HepG2 (cell line): Measurements from ENCODE around the gene PIP4K2B. TPM values are rescaled to one million over a fixed set of nuclear protein-coding genes. Genes with fewer than 3 reads are reported as not detected.

Source experiments
- CCAR2 ChIP-seq: fragments of 200-400 bp; formaldehyde crosslinking; optimal IDR thresholded peaks from 2 replicates; pipeline ENCODE3; 2018; ENCODE audit warnings: low read depth, mild to moderate bottlenecking, low read length, moderate library complexity
- HIVEP1 ChIP-seq: sonication (generic); formaldehyde crosslinking; IDR thresholded peaks from 2 replicates; pipeline ENCODE4 v1.4.0; 2020; ENCODE audit warnings: mild to moderate bottlenecking, missing genetic modification reagents
- MAFG ChIP-seq: sonication (generic); formaldehyde crosslinking; IDR thresholded peaks from 2 replicates; pipeline ENCODE4 v1.5.1; 2020; ENCODE audit warnings: mild to moderate bottlenecking, missing genetic modification reagents
- MED8 ChIP-seq: sonication (generic); formaldehyde crosslinking; IDR thresholded peaks from 2 replicates; pipeline ENCODE4 v1.8.1; 2023; ENCODE audit warnings: mild to moderate bottlenecking, missing genetic modification reagents; ENCODE audit not compliant: insufficient replicate concordance
- MZF1 ChIP-seq: sonication (generic); formaldehyde crosslinking; IDR thresholded peaks from 2 replicates; pipeline ENCODE4 v1.8.1; 2023; ENCODE audit warnings: mild to moderate bottlenecking, missing genetic modification reagents, borderline replicate concordance
- NKX3-1 ChIP-seq: sonication (generic); formaldehyde crosslinking; IDR thresholded peaks from 2 replicates; pipeline ENCODE4 v1.5.0; 2020; ENCODE audit warnings: missing genetic modification reagents
- PHB2 ChIP-seq: fragments of 450-650 bp; IDR thresholded peaks from 2 replicates; pipeline ENCODE4 v1.6.1; 2018; ENCODE audit not compliant: partially characterized antibody
- PHF8 ChIP-seq: sonication (generic); formaldehyde crosslinking; IDR thresholded peaks from 2 replicates; pipeline ENCODE4 v1.5.0; 2020; ENCODE audit warnings: missing genetic modification reagents
- POLR2AphosphoS2 ChIP-seq: IDR thresholded peaks from 2 replicates; pipeline ENCODE4 v1.6.1; 2011; ENCODE audit warnings: low read depth, low read length, improper control_type of control experiment
- RAD51 ChIP-seq: fragments of 450-650 bp; IDR thresholded peaks from 2 replicates; pipeline ENCODE4 v1.6.1; 2016; ENCODE audit warnings: borderline replicate concordance
- SMARCE1 ChIP-seq: fragments of 450-650 bp; IDR thresholded peaks from 2 replicates; pipeline ENCODE4 v1.6.1; 2017; ENCODE audit warnings: borderline replicate concordance
- ZBTB1 ChIP-seq: sonication (generic); formaldehyde crosslinking; IDR thresholded peaks from 2 replicates; pipeline ENCODE4 v1.4.0; 2020; ENCODE audit warnings: missing genetic modification reagents, borderline replicate concordance
- ZBTB3 ChIP-seq: sonication (generic); formaldehyde crosslinking; IDR thresholded peaks from 2 replicates; pipeline ENCODE4 v1.4.0; 2020; ENCODE audit warnings: low read depth, mild to moderate bottlenecking, moderate library complexity, missing genetic modification reagents, borderline replicate concordance
- ZEB1 ChIP-seq: IDR thresholded peaks from 2 replicates; pipeline ENCODE4 v1.6.1; 2012; ENCODE audit warnings: mild to moderate bottlenecking, low read depth, inconsistent platforms; ENCODE audit not compliant: insufficient replicate concordance
- ZMYM4 ChIP-seq: sonication (generic); formaldehyde crosslinking; IDR thresholded peaks from 2 replicates; pipeline ENCODE4 v1.8.1; 2023; ENCODE audit warnings: mild to moderate bottlenecking, missing genetic modification reagents
- ZSCAN20 ChIP-seq: sonication (generic); formaldehyde crosslinking; IDR thresholded peaks from 2 replicates; pipeline ENCODE4 v1.4.0; 2020; ENCODE audit warnings: missing genetic modification reagents, mild to moderate bottlenecking, borderline replicate concordance
- ZSCAN31 ChIP-seq: sonication (generic); formaldehyde crosslinking; IDR thresholded peaks from 2 replicates; pipeline ENCODE4 v1.5.0; 2020; ENCODE audit warnings: low read depth, mild to moderate bottlenecking, missing genetic modification reagents
- polyA plus RNA-seq, 8 experiments: library from polyadenylated mRNA; depleted of rRNA in 3 of 8; stranded (reverse) in 7 of 8; unstranded in 1 of 8; fragments of >200 nt; fragmentation: Illumina TruSeq in 4 of 8; extraction: Trizol in 4 of 8; gene quantifications; 2 replicates each; pipeline versions ENCODE4 v1.2.1 to v1.2.3, GENCODE V29; 2011 to 2016; ENCODE audit warnings: low read depth in 4 of 8, missing spikeins in 1 of 8, mixed read lengths in 1 of 8; ENCODE audit not compliant: insufficient read depth in 1 of 8
- total RNA-seq, 5 experiments: library from RNA; depleted of rRNA; stranded (reverse); fragments of >200 nt; fragmentation: Illumina TruSeq; extraction: Trizol; gene quantifications; 2 replicates each; pipeline ENCODE4 v1.2.3, GENCODE V29; 2016; ENCODE audit warnings: low read depth in 1 of 5
- TF ChIP-seq, protein P1 (sequence below): sonication (generic); formaldehyde crosslinking; IDR thresholded peaks from 2 replicates; pipeline ENCODE4 v1.4.0; 2020; ENCODE audit warnings: mild to moderate bottlenecking, missing genetic modification reagents
- TF ChIP-seq, protein P2 (sequence below): sonication (generic); formaldehyde crosslinking; conservative IDR thresholded peaks from 2 replicates; pipeline ENCODE4 v1.8.0; 2022; ENCODE audit warnings: missing genetic modification reagents
- TF ChIP-seq, protein P3 (sequence below): sonication (generic); formaldehyde crosslinking; IDR thresholded peaks from 2 replicates; pipeline ENCODE4 v1.8.1; 2023; ENCODE audit warnings: mild to moderate bottlenecking, inconsistent platforms, moderate library complexity, missing genetic modification reagents, borderline replicate concordance
- TF ChIP-seq, protein P4 (sequence below): sonication (generic); formaldehyde crosslinking; IDR thresholded peaks from 2 replicates; pipeline ENCODE4 v1.5.0; 2020; ENCODE audit warnings: missing genetic modification reagents
- TF ChIP-seq, protein P5 (sequence below): sonication (generic); formaldehyde crosslinking; IDR thresholded peaks from 2 replicates; pipeline ENCODE4 v1.8.0; 2022; ENCODE audit warnings: missing genetic modification reagents, mild to moderate bottlenecking, borderline replicate concordance
- TF ChIP-seq, protein P6 (sequence below): IDR thresholded peaks from 2 replicates; pipeline ENCODE4 v1.6.1; 2016; ENCODE audit warnings: low read depth

The PIP4K2B gene
- total and polyA plus RNA-seq, 2 of the 13 experiments (the other 11 are each of a cell fraction or from before 2014, with no cell fraction given), result 20.4 to 54.0 TPM

DNA sequence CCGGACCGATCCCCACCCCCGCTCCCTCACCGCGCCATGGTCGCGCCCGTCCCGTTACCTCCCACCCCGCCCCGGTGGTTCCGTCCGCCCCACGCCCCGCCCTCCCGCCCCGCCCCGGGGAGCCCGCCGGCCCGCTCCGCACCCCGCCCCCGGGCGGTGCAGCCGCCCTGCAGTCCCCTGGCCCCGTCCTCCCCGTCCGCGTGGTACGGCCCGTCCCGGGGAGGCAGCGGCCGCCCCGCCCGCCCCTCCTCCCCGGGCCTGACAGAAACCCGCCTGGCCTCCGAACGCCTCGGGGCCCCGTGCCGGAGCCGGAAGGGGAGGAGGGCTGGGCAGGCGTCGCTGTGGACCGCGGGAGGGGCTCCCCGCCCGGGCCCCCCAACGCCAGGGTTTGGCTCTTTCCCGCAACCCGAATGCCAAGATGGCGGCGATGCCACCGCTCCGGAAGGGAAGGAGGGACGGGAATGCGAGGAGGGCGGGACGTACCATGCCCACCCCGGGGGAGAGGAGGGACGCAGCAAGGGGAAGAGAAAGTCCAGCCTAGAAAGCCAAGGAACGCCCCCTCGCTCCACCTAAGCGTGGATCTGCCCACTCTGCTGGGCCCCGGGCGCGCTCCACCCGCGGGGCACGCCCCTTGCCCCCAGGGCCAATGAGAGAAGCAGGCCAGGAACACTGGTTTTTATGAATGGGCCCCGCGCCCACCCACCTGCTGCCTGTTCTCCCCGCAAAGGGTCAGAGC, at the start of gene PIP4K2B (continued):
- TF ChIP-seq ZSCAN31 (CRISPR knock-in tag), result 0 out of 2 replicates have a peak, but pooled peaks have one; percentile 27
- peak; percentile 78; the same call in 1 of the 2 replicates for TF ChIP-seq ZSCAN20
- TF ChIP-seq POLR2AphosphoS2, result peak; percentile 86; the same call in 1 of the 2 replicates
- TF ChIP-seq, protein P1, sequence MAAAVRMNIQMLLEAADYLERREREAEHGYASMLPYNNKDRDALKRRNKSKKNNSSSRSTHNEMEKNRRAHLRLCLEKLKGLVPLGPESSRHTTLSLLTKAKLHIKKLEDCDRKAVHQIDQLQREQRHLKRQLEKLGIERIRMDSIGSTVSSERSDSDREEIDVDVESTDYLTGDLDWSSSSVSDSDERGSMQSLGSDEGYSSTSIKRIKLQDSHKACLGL, result no peak
- TF ChIP-seq SMARCE1, result no peak
- TF ChIP-seq MZF1, result no peak
- peak; percentile 56 for TF ChIP-seq CCAR2
- TF ChIP-seq, protein P2, sequence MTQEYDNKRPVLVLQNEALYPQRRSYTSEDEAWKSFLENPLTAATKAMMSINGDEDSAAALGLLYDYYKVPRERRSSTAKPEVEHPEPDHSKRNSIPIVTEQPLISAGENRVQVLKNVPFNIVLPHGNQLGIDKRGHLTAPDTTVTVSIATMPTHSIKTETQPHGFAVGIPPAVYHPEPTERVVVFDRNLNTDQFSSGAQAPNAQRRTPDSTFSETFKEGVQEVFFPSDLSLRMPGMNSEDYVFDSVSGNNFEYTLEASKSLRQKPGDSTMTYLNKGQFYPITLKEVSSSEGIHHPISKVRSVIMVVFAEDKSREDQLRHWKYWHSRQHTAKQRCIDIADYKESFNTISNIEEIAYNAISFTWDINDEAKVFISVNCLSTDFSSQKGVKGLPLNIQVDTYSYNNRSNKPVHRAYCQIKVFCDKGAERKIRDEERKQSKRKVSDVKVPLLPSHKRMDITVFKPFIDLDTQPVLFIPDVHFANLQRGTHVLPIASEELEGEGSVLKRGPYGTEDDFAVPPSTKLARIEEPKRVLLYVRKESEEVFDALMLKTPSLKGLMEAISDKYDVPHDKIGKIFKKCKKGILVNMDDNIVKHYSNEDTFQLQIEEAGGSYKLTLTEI (CRISPR knock-in tag), result no peak
- TF ChIP-seq PHB2, result no peak
- TF ChIP-seq, protein P3, sequence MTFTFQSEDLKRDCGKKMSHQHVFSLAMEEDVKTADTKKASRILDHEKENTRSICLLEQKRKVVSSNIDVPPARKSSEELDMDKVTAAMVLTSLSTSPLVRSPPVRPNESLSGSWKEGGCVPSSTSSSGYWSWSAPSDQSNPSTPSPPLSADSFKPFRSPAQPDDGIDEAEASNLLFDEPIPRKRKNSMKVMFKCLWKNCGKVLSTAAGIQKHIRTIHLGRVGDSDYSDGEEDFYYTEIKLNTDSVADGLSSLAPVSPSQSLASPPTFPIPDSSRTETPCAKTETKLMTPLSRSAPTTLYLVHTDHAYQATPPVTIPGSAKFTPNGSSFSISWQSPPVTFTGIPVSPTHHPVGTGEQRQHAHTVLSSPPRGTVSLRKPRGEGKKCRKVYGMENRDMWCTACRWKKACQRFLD (CRISPR knock-in tag), result no peak
- no peak; the same call in 1 of the 2 replicates for TF ChIP-seq ZBTB3 (CRISPR knock-in tag)
- TF ChIP-seq, protein P4, sequence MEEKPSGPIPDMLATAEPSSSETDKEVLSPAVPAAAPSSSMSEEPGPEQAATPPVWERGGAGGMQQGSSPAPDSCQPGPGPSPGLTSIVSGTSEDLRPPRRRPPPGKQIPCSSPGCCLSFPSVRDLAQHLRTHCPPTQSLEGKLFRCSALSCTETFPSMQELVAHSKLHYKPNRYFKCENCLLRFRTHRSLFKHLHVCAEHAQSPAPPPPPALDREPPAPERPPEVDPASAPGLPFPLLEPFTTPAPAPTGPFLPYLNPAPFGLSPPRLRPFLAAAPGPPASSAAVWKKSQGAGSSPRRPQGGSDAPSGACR, result no peak; the same call in 1 of the 2 replicates
- TF ChIP-seq ZEB1, result peak; percentile 51
- peak; percentile 77 for TF ChIP-seq MED8
- TF ChIP-seq ZBTB1 (CRISPR knock-in tag), result no peak; the same call in 1 of the 2 replicates
- TF ChIP-seq MAFG (CRISPR knock-in tag), result no peak
- TF ChIP-seq RAD51, result no peak
- peak; percentile 85 for TF ChIP-seq HIVEP1
- peak; percentile 86 for TF ChIP-seq PHF8
- peak; percentile 82 for TF ChIP-seq ZMYM4 (CRISPR knock-in tag)
- TF ChIP-seq, protein P5, sequence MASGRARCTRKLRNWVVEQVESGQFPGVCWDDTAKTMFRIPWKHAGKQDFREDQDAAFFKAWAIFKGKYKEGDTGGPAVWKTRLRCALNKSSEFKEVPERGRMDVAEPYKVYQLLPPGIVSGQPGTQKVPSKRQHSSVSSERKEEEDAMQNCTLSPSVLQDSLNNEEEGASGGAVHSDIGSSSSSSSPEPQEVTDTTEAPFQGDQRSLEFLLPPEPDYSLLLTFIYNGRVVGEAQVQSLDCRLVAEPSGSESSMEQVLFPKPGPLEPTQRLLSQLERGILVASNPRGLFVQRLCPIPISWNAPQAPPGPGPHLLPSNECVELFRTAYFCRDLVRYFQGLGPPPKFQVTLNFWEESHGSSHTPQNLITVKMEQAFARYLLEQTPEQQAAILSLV, result peak; percentile 81
- TF ChIP-seq NKX3-1 (CRISPR knock-in tag), result peak; percentile 74; the same call in 1 of the 2 replicates
- TF ChIP-seq, protein P6, sequence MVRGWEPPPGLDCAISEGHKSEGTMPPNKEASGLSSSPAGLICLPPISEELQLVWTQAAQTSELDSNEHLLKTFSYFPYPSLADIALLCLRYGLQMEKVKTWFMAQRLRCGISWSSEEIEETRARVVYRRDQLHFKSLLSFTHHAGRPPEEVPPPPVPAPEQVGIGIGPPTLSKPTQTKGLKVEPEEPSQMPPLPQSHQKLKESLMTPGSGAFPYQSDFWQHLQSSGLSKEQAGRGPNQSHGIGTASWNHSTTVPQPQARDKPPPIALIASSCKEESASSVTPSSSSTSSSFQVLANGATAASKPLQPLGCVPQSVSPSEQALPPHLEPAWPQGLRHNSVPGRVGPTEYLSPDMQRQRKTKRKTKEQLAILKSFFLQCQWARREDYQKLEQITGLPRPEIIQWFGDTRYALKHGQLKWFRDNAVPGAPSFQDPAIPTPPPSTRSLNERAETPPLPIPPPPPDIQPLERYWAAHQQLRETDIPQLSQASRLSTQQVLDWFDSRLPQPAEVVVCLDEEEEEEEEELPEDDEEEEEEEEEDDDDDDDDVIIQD (CRISPR knock-in tag), result peak; percentile 44
